H9 (cell line): ENCODE data around the gene PEX5L. TPM values are rescaled to one million over a fixed set of nuclear protein-coding genes. Genes with fewer than 3 reads are reported as not detected.
A peak's percentile ranks its signal among the peaks of the same experiment; 100 is the strongest.

Experiments
- DNase-seq: peaks from one replicate; pipeline ENCODE4 v3.0.0-alpha.2; 2017
- H2AFZ ChIP-seq: one replicate; pipeline ENCODE4 v1.6.1; 2013; ENCODE audit warnings: mild to moderate bottlenecking, low read length, control low read depth, moderate library complexity
- H2AK5ac ChIP-seq: 2 replicates; pipeline ENCODE4 v1.6.1; 2013; ENCODE audit warnings: low read length, control low read depth, mixed read lengths; ENCODE audit not compliant: insufficient read length
- H2BK120ac ChIP-seq: one replicate; pipeline ENCODE4 v1.6.1; 2013; ENCODE audit warnings: low read depth, mild to moderate bottlenecking, low read length, control low read depth, inconsistent platforms; ENCODE audit not compliant: poor library complexity, severe bottlenecking
- H2BK12ac ChIP-seq: 2 replicates; pipeline ENCODE4 v1.6.1; 2013; ENCODE audit warnings: low read length, control low read depth, mixed read lengths, low read depth; ENCODE audit not compliant: insufficient read length
- H2BK15ac ChIP-seq: 2 replicates; pipeline ENCODE4 v1.6.1; 2013; ENCODE audit warnings: low read depth, low read length, control low read depth
- H2BK20ac ChIP-seq: one replicate; pipeline ENCODE4 v1.6.1; 2013; ENCODE audit warnings: low read depth, mild to moderate bottlenecking, low read length, control low read depth, inconsistent platforms; ENCODE audit not compliant: poor library complexity, severe bottlenecking
- H2BK5ac ChIP-seq: 2 replicates; pipeline ENCODE4 v1.6.1; 2013; ENCODE audit warnings: low read length, control low read depth, mixed read lengths; ENCODE audit not compliant: insufficient read length
- H3K14ac ChIP-seq: 2 replicates; pipeline ENCODE4 v1.6.1; 2013; ENCODE audit warnings: low read length, control low read depth; ENCODE audit not compliant: insufficient read depth
- H3K18ac ChIP-seq: 2 replicates; pipeline ENCODE4 v1.6.1; 2013; ENCODE audit warnings: low read depth, mild to moderate bottlenecking, mixed read lengths, low read length, control low read depth; ENCODE audit not compliant: insufficient read length
- H3K23ac ChIP-seq: 2 replicates; pipeline ENCODE4 v1.6.1; 2013; ENCODE audit warnings: low read length, control low read depth, mixed read lengths, low read depth; ENCODE audit not compliant: insufficient read length
- H3K23me2 ChIP-seq: 2 replicates; pipeline ENCODE4 v1.6.1; 2013; ENCODE audit warnings: low read depth, mild to moderate bottlenecking, mixed read lengths, low read length, control low read depth; ENCODE audit not compliant: insufficient read length, poor library complexity, severe bottlenecking
- H3K27ac ChIP-seq: 2 replicates; pipeline ENCODE4 v1.5.1; 2013; ENCODE audit warnings: low read length, control low read depth, mixed read lengths, low read depth; ENCODE audit not compliant: insufficient read length
- H3K27me3 ChIP-seq: 2 replicates; pipeline ENCODE4 v1.6.1; 2013; ENCODE audit warnings: low read length, control low read depth, inconsistent platforms; ENCODE audit not compliant: insufficient read depth
- H3K4ac ChIP-seq: 2 replicates; pipeline ENCODE4 v1.6.1; 2013; ENCODE audit warnings: low read depth, mild to moderate bottlenecking, control low read depth, inconsistent platforms, low read length, moderate library complexity
- H3K4me1 ChIP-seq: 2 replicates; pipeline ENCODE4 v1.6.1; 2013; ENCODE audit warnings: low read length, control low read depth, inconsistent platforms; ENCODE audit not compliant: insufficient read depth
- H3K4me2 ChIP-seq: 2 replicates; pipeline ENCODE4 v1.6.1; 2013; ENCODE audit warnings: low read length, control low read depth, mixed read lengths; ENCODE audit not compliant: insufficient read length, insufficient read depth
- H3K56ac ChIP-seq: 2 replicates; pipeline ENCODE4 v1.6.1; 2013; ENCODE audit warnings: low read depth, mild to moderate bottlenecking, mixed read lengths, low read length, control low read depth; ENCODE audit not compliant: insufficient read length
- H3K79me1 ChIP-seq: 2 replicates; pipeline ENCODE4 v1.6.1; 2013; ENCODE audit warnings: low read depth, mild to moderate bottlenecking, moderate library complexity, low read length, control low read depth, inconsistent platforms; ENCODE audit not compliant: insufficient read depth, poor library complexity, severe bottlenecking
- H3K79me2 ChIP-seq: 2 replicates; pipeline ENCODE4 v1.6.1; 2013; ENCODE audit warnings: low read length, control low read depth, inconsistent platforms; ENCODE audit not compliant: insufficient read depth
- H3K9ac ChIP-seq: 2 replicates; pipeline ENCODE4 v1.6.1; 2013; ENCODE audit warnings: low read length, control low read depth, mixed read lengths; ENCODE audit not compliant: insufficient read length; ENCODE audit errors: extremely low read depth
- H3K9me3 ChIP-seq: one replicate; pipeline ENCODE4 v1.6.1; 2013; ENCODE audit warnings: low read depth, low read length, inconsistent platforms; ENCODE audit not compliant: control insufficient read depth
- H3T11ph ChIP-seq: one replicate; pipeline ENCODE4 v1.6.1; 2013; ENCODE audit warnings: mild to moderate bottlenecking, low read length, control low read depth, inconsistent platforms
- H4K20me1 ChIP-seq: one replicate; pipeline ENCODE4 v1.6.1; 2013; ENCODE audit not compliant: control insufficient read depth, insufficient read length, insufficient read depth
- H4K5ac ChIP-seq: 2 replicates; pipeline ENCODE4 v1.6.1; 2013; ENCODE audit warnings: low read depth, mild to moderate bottlenecking, mixed read lengths, low read length, control low read depth; ENCODE audit not compliant: insufficient read length
- H4K8ac ChIP-seq: replicated peaks from 2 replicates; pipeline ENCODE4 v1.6.1; 2013; ENCODE audit warnings: low read length, control low read depth, mixed read lengths, low read depth; ENCODE audit not compliant: insufficient read length
- H4K91ac ChIP-seq: 2 replicates; pipeline ENCODE4 v1.6.1; 2013; ENCODE audit warnings: low read depth, mild to moderate bottlenecking, moderate library complexity, mixed read lengths, low read length, control low read depth; ENCODE audit not compliant: insufficient read length
- H3K27ac Mint-ChIP-seq, 3 experiments: 2 replicates in 2 of 3; 3 replicates in 1 of 3; pipeline ENCODE4 v1.8.0; 2020 to 2021; ENCODE audit warnings: mixed read lengths in 3 of 3, mild to moderate bottlenecking in 1 of 3, moderate library complexity in 1 of 3
- H3K27me3 Mint-ChIP-seq: 2 replicates; pipeline ENCODE4 v1.8.0; 2021; ENCODE audit warnings: low read depth, mild to moderate bottlenecking, moderate library complexity, mixed read lengths
- H3K36me3 Mint-ChIP-seq, 3 experiments: 2 replicates in 2 of 3; 3 replicates in 1 of 3; pipeline ENCODE4 v1.8.0; 2020 to 2021; ENCODE audit warnings: low read depth in 3 of 3, mixed read lengths in 3 of 3; ENCODE audit not compliant: insufficient read depth in 1 of 3
- H3K4me1 Mint-ChIP-seq, 2 experiments: 2 replicates each; pipeline ENCODE4 v1.8.0; 2020; ENCODE audit warnings: mixed read lengths in 2 of 2
- H3K4me3 Mint-ChIP-seq, 2 experiments: 2 replicates in 1 of 2; 3 replicates in 1 of 2; pipeline ENCODE4 v1.8.0; 2020 to 2021; ENCODE audit warnings: mild to moderate bottlenecking in 2 of 2, mixed read lengths in 2 of 2, moderate library complexity in 1 of 2
- H3K9me3 Mint-ChIP-seq, 2 experiments: 2 replicates in 1 of 2; 3 replicates in 1 of 2; pipeline ENCODE4 v1.8.0; 2020; ENCODE audit warnings: mild to moderate bottlenecking in 2 of 2, mixed read lengths in 2 of 2, moderate library complexity in 1 of 2
- CTCF ChIP-seq: fragments of 200-600 bp; sonication (generic); conservative IDR thresholded peaks from 3 replicates; pipeline ENCODE4 v1.8.0; 2021; ENCODE audit warnings: antibody characterized with exemption, mild to moderate bottlenecking
- WGBS: extraction: QIAGEN DNeasy Blood & Tissue Kit; methylation state at CpG from one replicate; pipeline ENCODE4 v1.1.7; 2013; ENCODE audit warnings: missing lambda C conversion rate, low lambda C conversion rate, mixed read lengths; ENCODE audit not compliant: insufficient read length; ENCODE audit errors: extremely low coverage; 5-methylcytosine and 5-hydroxymethylcytosine counted together
- total RNA-seq: library from RNA; stranded (reverse); gene quantifications from 2 replicates; pipeline ENCODE4 v1.2.1, GENCODE V29; 2021

The PEX5L gene
- total RNA-seq, 1 experiment from 2014 or later, result 0.85 TPM

GRCh38 chr3:180085122-180085710 lies 48.5 kb upstream of the PEX5L start:
- no peak overlapping the region for H4K8ac ChIP-seq
- H4K5ac ChIP-seq, result no peak overlapping the region
- Mint-ChIP-seq H3K36me3 (no peaks in the 10 kb centered on the region; a peak in 1 of 7 replicates), H3K9me3 (no peaks in the 10 kb centered on the region), H3K4me3 (no peak overlapping the region), H3K27ac (no peak overlapping the region), H3K27me3 (no peaks in the 10 kb centered on the region), H3K4me1 (no peaks in the 10 kb centered on the region)
- H3K9ac ChIP-seq, result no peak overlapping the region
- no peaks in the 10 kb centered on the region for H3K9me3 ChIP-seq
- H3K4me1 ChIP-seq, result no peaks in the 10 kb centered on the region
- no peaks in the 10 kb centered on the region for H3K23me2 ChIP-seq
- H2BK120ac ChIP-seq, result no peak overlapping the region
- H3K23ac ChIP-seq, result no peak overlapping the region
- H3T11ph ChIP-seq, result no peak overlapping the region
- H2BK15ac ChIP-seq, result no peak overlapping the region
- 0 out of 3 replicates have a peak, but pooled peaks have one; percentile 11 for TF ChIP-seq CTCF
- no CpG with 5 or more reads among the region's 2 CpGs for WGBS
- H2AK5ac ChIP-seq, result no peak overlapping the region
- H2BK20ac ChIP-seq, result no peak overlapping the region
- H2AFZ ChIP-seq, result no peak overlapping the region
- no peak overlapping the region for H3K4me2 ChIP-seq
- H3K79me1 ChIP-seq, result no peaks in the 10 kb centered on the region
- no peak overlapping the region for H3K14ac ChIP-seq
- no peaks in the 10 kb centered on the region for H3K27me3 ChIP-seq
- no peak overlapping the region for H3K56ac ChIP-seq
- no peak overlapping the region for H4K91ac ChIP-seq
- H3K4ac ChIP-seq, result no peak overlapping the region
- DNase-seq, result peak; percentile 17
- no peak overlapping the region for H3K18ac ChIP-seq
- H3K79me2 ChIP-seq, result no peaks in the 10 kb centered on the region
- no peaks in the 10 kb centered on the region for H4K20me1 ChIP-seq
- no peak overlapping the region for H2BK12ac ChIP-seq
- no peak overlapping the region for H2BK5ac ChIP-seq
- H3K27ac ChIP-seq, result no peak overlapping the region
